ENCODE measurements around the gene NFAM1.

Gene NFAM1

GRCh38 chr22:42414565-42415303 lies 17.5 kb downstream of the NFAM1 start:
- DNase-seq, result no peak

DNA sequence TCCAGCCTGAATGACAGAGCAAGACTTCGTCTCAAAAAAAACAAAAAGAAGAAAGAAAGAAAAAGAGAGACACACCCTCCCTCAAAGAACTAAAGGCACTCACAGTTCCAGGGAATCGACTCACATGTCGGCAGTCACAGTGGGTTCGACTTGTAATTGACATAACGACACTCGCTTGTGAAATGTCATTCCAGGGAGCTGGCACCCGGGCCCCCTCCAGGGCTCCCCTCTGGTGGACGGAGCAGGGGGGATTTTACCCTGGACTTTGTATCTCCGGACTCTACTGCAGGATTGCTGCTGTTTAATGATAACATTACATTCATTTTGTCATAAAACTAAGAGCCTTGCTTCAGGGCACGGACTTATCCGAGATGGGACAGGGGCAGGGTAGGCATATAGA lies 18.2 kb downstream of the NFAM1 start:
- DNase-seq, result no peak

DNA sequence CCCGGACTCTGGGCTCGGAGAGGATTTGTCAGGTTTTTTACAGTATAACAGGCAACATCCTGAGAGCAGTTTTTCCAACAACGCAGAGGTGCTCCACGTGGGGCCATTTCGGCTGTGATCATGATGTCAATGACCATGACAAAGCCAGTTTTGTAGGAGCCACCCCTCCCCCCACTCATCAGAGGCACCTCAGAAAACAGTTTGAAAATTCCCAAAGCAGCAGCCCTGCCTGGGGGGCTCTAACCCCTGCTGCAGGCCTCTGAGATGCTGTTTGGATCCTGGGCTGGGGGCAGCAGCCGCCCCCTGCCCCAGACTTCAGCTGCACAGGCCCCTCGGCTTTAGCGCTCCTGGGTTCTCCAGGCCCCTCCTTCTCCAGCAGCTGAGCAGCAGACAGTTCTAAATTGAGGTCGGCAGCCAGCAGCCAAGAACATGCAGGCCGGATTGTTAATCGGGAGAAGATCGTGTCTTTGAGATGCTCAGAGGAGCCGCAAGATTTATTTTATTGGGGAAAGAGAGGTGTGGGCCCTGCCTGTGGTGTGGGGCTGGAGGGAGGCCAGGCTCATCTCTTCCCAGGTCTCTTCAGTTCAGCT lies 19.4 kb downstream of the NFAM1 start:
- DNase-seq, result no peak

DNA sequence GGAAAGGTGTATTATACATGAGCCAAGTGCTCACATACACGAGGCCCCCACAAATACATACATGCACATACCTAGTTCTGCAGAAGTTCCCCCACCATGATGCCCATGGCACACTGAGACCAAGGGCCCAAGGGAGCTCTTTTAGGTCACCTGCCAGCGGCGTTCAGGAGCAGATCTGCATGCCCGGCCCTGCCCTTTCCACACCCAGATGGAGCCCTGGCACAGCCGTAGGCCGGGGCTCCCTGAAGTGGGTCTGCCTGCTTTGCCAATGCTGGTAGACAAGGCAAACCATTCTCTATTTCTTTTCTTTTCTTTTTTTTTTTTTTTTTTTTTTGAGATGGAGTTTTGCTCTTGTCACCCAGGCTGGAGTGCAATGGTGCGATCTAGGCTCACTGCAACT lies 21.5 kb downstream of the NFAM1 start:
- DNase-seq, result no peak

DNA sequence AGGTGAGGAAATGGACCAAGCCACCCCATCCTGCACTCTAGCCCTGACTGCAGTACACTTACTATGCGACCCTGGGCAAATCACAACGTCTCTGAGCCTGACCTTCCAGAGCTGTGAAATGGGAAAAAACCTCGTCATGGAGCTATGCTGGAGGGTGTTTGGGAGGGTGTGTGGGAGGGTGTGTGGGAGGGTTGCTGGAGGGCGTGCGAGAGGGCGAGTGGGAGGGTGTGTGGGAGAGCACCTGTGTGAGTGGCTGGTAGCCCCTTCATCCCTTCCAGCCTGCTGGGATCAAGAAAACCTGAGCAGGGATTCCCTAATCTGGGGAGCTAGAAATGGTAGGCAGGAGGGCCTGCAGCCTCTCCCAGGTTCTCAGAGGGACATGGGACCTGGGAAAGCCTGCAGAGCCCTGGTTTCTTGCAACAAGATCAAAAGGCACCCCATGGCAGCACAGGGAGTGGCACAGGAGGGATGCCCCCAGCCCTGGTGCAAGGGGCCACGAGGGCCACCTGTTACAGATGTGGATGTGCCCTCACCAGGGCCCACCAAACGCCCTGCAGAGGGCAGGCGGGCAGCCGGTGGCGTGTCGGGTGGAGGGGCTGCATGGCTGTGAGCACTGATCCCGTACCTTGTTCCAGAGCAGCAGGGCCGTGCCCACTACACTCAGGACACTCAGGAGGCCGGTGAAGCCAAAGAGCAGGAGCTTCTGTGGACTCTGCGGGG lies 23.2 kb downstream of the NFAM1 start:
- DNase-seq, result no peak

- DNase-seq, result no peak
Observed at GRCh38 chr22:42408276-42408675, 23.9 kb downstream of the NFAM1 start.

DNA sequence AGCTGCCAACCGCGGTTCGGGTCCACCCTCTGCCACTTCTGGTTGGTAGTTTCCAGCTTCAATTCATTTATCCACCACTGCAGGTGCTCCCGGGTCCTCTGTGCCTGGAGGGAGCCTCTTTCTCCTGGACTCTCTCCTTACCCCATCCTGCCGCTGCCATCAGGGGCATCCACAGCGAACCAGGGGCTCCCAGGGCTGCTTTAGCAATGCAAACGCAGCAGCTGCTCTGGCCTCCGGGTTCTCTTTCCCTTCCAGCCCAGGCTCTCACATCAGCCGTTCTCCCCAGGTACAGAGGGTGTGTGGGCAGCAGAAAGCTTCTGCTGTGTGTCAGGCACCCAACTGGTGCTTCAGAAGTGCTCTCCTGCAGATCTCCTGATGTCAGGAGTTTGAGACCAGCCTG lies 27.9 kb downstream of the NFAM1 start:
- no peak for DNase-seq

GRCh38 chr22:42401535-42402334 lies 30.5 kb downstream of the NFAM1 start:
- DNase-seq, result no peak

DNA sequence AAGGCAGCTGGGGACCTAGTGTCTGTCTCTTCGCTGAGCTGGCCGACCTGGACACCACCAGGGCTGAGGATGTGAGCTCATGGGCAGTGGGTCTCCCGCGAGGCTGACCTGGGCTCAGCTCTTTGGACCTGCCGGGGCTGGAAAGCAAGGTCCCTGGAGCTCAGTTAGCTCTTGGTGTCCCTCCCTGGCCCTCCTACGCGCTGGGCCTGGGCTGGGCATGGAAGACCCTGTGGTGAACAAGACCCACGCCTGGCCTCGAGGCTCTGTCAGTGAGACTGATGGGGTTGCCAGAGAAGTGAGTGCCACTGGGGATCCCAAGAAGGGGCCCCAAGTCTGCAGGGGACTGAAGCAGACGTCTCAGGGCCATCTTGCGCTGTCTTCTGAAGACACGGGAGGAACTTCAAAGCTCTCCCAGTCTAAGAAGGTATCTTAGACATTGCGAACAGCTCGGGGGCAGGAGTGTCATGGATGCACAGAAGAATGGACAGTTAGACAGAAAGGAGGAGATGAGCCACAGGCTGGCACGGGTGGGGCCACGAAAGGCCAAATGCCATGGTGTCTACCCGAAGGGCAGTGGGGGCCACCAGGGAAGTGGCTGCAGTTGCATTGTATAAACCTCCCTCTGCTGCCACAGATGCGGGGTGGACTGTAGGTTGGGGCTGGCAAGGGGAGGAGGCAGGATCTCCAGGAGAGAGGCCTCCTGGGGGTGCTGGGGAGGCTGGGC lies 31.2 kb downstream of the NFAM1 start:
- DNase-seq, result no peak

DNA sequence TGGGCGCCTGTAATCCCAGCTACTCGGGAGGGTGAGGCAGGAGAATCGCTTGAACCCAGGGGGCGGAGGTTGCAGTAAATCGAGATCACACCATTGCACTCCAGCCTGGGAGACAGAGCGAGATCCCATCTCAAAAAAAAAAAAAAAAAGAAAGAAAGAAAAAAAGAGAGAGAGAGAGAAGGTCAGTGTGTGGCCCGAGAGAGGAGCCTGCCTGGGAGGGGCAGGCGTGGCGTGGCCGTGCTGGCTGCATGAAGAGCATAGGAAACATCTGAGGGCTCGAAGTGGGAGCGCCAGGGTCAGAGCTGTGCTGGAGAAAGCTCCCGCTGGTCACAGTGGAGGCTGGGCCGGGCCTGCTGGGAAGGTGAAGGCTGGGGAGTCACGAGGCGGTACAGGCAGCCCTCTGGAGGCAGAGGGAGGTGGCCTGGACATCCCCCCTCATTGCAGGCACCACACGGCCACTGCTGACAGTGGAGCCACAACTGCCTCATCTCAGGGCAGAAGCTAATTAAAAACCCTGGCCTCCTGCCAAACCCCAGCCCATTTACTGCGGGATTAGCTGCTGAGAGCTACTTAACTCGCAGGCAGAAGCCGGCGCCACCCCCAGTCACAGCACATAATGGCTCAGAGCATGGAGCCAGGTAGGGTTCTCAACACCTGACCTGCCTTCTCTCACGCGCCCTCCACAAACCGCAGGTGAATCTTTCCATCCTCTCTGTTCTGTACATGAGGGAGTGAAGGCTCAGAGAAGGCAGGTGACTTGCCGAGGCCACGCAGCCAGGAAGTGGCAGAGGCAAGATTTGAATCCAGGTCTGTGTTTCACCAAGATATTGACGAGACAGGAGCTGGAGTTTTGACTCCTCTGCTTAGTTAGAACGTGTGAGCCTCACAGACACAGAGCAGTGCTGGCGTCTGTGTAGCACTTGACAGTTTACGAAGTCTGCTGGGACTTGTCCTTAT lies 32.6 kb downstream of the NFAM1 start:
- DNase-seq, result no peak

DNA sequence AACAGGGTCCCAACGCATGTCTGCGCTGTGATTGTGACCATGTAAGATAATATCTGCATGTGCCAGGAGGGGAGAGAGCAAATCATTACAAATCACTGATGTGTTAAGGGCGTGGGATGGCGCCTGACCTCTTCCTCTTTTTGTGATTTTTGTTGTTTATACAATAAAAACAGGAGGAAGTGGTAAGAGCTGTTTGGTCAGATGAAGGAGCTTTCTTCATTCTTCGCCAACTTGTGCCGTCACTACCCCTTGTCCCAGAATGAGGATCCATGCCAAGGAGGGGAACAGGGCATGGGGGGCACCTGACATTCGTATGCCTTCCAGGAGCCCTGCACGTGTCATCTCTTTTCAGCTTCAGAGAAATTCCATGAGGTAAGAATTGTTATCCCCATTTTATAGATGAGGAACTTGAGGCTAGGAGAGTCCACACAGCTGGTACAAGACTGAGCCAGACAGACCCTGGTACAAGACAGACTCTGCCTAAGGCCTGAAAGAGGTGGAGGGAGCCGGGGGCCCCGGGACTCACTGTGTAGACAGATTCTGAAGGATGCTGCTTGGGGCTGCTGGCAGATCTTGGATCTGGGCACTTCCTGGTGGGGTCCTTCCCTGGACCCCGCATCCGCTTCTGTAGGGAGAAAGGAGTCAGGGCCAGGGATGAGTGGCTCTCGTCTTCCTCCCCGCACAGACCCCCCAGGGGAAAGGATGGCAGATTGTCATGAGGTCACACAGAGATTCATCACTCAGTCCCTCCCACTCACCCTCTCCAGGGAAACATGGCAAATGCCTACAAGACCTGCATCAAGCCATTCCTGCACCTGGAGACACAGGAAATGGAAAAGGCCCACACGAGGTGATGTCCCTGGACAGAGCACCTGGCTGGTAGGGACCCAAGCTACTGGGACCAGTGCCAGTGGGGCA lies 34.6 kb downstream of the NFAM1 start:
- no peak for DNase-seq

- DNase-seq, result no peak
Observed at GRCh38 chr22:42396621-42397331, 35.4 kb downstream of the NFAM1 start.

DNA sequence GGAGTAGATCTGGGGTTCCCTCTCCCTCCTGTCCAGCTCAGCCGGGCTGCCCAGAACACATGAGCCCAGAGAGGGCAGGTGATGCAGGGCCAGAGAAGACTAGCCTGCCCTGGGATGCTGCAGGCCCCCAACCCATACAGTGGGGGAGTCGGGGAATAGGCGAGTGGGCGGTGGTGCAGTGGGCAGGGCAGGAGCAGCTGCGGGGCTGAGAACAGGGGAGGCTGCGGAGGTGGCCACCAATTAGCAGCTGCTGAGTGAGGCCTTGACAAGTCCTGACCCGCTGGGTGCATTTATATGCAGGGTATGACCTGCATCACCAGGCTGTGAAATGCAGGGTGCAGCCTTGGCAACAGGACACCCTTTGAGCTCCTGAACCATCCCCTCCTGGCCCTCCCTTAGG lies 43.1 kb downstream of the NFAM1 start:
- DNase-seq, result no peak

DNA sequence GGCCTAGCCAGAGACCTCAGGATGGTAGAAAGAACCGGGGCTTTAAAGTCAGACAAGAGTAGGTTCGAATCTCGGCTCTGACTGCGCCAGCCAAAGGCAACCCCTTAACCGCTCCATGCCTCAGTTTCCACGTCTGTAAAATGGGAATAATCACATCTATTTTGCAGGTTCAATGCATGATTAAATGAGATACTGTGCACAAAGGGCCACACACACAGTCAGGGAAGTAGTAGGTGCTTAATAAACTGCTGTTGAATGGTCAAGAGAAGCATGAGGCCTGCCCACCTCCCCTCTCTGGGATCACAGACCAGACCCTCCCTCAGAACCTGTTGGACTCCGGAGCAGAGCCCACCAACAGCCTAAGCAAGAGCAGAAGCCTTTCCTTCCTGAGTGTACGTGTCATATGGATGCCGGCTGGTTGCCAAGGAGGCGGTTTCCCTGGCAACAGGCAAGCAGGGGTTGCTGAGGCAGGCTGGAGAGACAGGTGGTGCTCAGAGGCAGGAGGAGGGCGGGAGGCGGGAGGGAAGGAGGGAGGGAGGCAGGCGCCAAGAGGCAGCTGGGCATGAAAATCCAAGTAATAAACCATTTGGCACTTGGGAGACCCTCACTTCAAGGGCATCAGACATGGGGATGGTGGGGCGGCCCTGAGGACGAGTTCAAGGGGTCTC lies 43.9 kb downstream of the NFAM1 start:
- DNase-seq, result no peak

DNA sequence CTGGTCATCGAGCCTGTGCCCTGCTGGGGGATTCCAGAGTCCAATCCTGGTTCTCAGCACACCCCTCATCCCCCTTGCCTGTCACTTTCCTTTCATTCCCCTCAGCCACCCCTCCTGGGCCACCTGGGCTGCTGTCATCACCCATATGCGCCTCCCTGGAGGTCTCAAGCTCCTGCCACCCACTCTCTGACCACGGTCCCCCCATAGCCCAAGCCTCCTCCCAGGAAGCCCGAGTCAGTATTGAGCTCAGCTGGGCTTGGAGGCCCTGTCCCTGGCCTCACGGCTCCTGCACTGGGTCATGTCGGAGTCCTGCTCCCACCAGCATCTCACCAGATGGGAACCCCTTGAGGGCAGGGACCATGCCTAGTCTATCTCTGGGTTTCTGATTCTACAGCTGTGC lies 44.6 kb downstream of the NFAM1 start:
- no peak for DNase-seq

DNA sequence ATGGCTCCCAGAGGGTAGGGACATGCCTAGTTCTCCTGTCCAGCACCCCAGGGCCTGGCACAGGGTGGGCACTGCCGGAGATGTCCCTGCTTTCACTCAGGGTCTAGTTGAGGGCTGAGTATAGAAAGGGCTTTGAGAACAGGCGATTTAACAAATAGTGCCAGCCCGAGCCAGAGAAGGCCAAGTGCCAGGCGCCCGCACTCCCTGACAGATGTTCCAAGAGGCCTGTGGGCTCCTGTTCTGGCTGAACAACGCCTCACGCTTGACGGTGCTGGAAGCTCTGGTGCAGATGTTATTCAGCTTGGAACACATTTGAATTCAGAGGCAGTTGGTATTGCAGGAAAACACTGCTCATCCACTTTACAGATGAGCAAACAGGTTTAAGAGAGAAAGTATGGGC lies 46.5 kb downstream of the NFAM1 start:
- DNase-seq, result no peak

DNA sequence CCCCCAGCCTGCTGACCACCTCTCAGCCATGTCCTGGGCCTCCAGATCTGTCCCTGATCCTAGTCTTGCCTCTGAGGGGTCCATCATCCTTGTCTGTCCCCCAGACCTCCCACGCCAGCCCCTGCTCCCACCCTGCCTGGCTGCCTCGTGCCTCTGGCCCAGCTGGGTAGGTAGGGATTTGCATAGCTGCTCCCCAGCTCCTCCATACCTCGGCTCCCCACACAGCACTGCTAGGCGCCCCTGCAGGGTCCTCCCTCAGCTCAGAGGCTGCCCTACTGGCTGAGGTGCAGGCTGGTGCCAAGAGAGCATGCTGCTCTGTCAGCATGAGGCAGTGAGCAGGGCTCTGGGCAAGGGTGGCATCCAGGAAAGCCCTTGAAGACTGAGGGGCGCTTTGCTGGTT lies 47.7 kb downstream of the NFAM1 start:
- DNase-seq, result no peak

- no peak for DNase-seq
Observed at GRCh38 chr22:42383851-42384417, 48.3 kb downstream of the NFAM1 start.

- no peak for DNase-seq
Observed at GRCh38 chr22:42383287-42383686, 48.9 kb downstream of the NFAM1 start.
